HG02840 (cell line): ENCODE data around the gene PNPLA1.
"Not testable (repeated sequence)": the region's sequence is repeated elsewhere in the genome, so short reads cannot be mapped to it uniquely, and the experiment has no call there.

Experiments
- ATAC-seq: cut with Tn5 transposase; IDR thresholded peaks from one replicate; pipeline ENCODE4 v1.9.1; 2021; ENCODE audit warnings: mild to moderate bottlenecking, moderate library complexity, moderate number of reproducible peaks; ENCODE audit not compliant: unreplicated experiment, low FRiP score

Gene PNPLA1

DNA sequence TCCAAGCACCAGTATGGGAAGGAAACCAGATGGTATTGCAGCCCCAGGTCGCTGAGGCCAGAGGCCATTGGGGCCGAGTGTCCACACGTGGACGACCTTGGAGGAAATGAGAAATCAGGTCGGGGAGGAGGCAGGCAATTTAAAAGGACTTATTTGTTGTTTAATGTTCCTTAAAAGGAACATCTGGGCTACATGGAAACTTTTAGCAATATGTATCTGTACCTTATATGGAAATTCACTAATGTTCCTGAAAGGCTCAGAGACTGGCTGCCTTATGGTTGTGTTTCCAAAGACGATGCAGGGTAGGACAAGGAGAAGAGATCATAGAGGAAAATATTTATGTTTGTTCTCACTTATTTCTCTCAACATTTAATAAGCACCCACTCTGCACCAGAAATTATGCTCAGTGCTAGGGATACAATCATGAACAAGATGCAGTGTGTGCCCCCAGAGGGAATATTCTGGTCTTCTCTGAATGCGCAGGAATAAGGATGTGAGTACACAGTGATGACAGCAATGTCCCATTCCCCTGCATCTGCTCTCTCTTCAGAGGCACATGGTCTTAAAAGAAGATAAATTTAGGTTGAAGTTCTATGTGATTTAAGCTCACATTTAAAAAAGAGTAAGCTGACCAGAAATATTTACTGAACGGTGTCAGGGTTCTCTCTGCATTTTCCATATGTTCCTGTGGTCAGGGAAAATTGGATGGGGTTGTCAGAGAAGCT, 63.5 kb downstream of the PNPLA1 start:
- no peak for ATAC-seq

DNA sequence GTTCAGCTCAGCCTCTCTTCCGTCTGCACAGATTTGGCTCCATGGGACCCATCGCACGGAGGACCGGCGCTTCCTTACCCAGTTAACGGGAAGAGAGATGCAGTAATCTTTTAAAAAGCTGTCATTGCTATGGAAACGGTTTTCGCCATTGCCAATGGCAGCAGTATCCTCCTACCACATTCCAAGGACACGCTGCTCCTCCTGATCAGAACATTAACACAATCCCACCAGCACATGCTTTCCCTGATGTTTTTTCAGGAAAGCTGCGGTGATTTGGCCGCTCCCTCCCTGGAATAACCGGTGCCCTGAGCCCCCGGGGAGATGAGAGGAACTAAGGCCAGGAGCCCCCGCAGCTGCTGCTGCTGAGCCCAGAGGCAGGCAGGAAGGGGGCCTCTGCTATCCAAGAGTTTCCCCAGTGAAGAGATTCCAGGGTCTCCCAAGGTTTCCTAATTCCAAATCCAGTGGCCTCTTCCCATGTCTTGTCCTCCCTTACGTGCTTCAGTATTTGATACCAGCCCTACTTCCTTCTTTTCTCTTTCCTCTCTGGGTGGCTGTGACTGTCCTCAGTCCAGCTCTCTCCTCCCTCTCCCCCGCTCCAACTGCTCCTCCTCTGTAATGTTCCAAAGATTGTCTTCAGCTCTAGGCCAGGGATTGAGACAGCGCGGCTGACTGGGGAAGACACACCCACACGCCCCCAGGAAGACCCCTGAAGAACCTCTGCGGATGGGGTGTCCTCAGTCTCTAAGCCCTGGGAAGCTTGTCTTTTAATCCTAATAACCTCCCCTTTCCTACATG, 64.3 kb downstream of the PNPLA1 start:
- no peak for ATAC-seq

DNA sequence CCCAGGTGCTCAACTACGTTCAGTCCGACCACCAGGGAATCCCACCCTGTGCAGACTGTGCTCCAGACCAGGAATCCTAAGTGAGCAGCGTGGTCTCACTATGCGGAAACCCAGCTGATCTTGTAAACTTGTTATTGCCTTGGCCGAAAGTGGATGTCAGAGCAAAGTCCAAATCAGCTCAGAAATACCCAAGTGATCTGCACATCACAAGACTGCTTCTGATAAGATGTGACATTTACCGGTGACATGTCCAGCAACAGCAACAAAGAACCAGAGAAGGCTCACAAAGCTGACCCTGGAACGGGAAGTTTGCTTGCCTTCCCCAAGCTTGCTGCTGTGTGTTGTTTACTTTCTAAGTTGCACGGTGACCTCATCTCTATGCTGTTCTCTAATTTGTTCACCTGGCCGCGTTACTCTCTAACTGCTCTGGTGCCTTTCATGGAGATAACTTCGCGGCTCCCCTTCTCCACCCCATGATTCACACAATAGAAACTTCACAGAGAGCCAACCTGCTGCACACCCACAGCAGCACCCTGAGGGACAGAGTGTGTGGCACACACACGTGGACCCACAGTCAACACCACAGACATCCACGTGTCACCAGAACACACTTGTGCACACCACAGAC, 65.1 kb downstream of the PNPLA1 start:
- no peak for ATAC-seq

- no peak for ATAC-seq
These were observed 65.8 kb downstream of the PNPLA1 start for GRCh38 chr6:36335465-36336207.

GRCh38 chr6:36336208-36336710, 66.4 kb downstream of the PNPLA1 start:
- ATAC-seq, result no peak

DNA sequence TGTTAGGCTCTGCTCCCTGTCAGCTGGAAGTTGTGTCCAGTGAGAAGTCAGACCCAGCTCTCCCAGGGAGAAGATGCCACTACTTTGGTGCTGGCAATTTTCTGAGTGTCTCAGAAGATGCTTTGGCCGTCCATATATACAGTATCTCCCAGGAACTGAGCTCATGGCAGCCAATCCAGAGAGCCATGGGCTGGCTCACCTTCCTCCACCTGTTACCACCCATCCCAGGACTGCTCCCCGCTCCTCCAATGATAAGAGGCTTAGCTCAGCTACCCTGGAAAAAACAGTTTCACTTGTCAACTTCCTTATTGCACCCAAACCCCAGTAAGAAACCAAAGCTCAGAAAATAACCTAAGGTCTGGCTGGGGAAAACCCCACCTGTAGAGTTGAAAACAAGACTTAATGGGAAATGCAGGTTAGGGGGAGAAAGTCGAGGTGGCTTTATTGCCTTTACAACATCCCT, 67.0 kb downstream of the PNPLA1 start, which contains the start of gene BNIP5:
Gene BNIP5, minus strand, starts transcription at position 110 of the 463 bp plus-strand sequence. CDS start 6,198 bp downstream, outside the sequence.
- ATAC-seq, result no peak

DNA sequence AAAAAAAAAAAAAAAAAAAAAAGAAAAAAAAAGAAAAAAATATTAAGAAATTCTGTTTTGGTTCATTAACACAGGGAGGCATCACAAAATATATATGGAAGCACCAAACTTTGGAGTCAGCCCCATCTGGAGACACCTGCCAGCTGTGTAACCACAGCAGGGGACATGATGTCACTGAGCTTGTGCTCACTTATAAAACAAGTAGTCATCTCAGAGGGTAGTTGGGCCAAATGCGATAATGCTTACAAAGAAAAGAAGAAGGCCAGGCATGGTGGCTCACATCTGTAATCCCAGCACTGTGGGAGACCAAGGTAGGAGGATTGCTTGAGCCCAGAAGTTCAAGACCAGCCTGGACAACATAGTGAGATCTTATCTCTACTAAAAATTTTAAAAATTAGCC, 68.0 kb downstream of the PNPLA1 start:
- no peak for ATAC-seq

GRCh38 chr6:36338223-36338622, 68.4 kb downstream of the PNPLA1 start:
- ATAC-seq, result not testable (repeated sequence)

GRCh38 chr6:36339146-36339545, 69.3 kb downstream of the PNPLA1 start:
- ATAC-seq, result no peak

DNA sequence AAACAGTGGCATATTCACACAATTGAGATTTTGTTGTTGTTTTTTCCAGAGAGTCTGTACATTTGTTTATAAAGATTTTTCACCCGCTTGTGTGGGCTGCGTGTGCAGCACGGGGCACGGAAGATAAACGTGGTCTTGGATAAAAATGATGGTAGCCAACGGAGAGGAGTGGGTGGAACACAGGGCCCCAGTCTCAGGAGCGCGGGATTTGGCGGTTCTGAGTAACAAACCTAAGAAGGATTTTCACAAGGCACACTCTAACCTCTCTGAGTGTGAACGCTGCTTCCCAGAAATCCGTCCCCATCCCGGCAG, 70.4 kb downstream of the PNPLA1 start:
- ATAC-seq, result no peak

DNA sequence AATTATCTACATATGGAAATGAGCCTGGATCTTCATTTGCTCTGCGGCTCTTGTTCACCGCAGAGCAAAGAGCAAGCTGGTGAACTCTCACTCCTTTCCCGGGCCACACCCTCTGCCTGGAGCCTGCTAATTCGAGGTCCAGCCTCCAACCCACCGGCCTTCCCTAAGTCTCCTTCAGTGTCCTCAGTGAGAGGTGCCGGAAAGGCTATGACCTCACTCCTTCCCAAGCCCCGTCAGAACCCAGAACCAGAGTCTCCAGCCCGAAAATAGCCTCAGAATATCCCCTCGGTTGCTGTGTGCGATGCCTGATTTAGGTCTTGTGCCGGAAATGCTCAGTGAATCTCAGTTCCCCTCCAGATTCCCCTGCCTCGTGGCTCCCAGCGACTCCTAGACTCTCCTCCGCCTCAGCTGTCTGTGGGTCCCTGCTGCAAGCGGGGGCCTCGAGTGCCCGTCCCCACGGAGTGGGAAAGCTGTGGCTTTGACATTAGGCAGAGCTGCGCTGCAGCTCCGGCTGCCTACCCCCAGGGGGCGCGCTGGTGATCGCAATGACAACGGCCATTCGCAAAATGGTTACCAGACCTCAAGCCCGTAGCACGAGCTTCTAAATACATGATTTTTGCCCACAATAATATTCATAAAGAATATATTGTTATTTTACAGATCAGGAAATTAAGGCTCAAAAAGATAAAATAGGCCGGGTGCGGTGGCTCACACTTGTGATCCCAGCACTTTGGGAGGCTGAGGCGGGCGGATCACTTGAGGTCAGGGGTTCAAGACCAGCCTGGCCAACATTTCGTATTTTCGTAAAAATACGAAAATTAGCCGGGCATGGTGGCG, 71.0 kb downstream of the PNPLA1 start:
- ATAC-seq, result no peak

DNA sequence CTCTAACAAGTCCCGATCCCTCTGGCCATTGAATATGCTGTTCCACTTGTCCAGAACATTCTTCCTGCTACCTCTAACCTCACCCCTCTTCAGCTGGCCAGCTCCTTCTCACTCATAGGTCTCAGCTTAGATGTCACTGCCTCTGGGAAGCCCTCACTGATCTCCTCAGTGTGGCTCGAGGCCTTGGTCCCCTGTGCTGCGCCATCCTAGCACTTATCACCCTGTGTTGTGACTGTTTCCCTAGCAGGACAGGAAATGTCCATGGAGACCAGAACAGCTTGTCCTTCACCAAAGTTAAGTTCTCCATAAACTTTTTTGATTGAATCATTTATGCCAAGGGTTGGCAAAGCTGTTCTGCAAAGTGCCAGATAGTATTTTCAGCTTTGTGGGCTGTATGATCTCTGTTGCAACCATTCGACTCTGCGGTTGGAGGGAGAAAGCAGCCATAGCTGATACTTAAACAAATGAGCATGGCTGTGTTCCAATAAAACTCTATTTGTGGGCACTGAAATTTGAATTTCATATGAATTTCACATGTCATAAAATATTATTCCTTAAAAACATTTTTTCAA, 73.3 kb downstream of the PNPLA1 start:
- no peak for ATAC-seq

DNA sequence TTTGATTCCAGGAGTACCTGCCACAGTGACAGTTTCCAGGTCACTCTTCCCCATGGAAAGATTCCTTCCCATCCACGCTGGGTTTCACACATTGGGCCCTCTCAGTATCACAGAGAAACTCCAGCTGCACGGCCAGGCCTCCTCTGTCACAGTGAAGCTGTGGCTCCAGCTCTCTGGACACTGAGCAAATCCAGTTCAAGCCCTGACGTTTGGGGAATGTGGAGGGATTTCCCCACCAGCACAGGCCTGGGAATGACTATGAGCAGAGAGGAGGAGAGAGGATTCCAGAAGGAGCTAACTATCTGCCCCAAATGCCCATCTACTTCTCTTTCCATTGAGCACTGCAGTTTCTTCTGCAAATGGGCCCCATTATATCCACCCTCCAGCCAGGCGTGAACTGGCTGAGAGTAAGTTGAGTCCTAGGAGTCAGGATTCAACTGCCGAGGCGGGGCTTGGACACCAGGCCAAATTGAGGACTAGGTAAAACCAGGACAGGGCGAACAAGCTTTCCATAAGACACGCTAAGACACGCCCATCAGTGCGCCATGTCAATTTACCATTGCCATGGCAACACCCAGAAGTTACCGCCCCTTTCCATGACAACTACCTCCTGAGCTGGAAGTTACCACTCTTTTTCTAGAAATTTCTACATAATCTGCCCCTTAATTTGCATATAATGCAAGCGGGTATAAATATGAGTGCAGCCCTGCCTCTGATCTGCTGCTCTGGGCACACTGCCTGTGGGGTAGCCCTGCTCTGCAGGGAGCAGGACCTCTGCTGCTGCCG, 76.0 kb downstream of the PNPLA1 start:
- ATAC-seq, result no peak

GRCh38 chr6:36346486-36347273, 76.8 kb downstream of the PNPLA1 start:
- ATAC-seq, result no peak

DNA sequence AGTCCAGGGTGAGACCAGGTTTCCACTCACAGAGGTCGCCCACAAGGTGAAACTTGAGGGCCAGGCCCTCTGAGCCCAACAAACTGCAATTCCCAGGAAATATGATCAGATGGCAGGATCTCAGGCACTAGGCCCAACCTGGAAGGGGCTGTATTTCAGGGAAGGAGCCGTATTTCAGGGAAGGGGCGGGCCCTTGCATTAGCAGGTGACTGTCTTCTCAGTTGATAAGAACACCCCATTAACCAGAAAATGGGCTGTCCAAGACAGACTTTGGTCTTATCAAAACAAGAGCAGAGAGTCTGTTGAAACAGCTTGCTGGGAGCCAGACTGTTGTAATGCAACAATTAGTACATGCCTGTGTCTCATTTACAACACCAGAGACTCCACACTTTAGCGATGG, 77.8 kb downstream of the PNPLA1 start:
- ATAC-seq, result no peak

GRCh38 chr6:36349240-36349639, 79.4 kb downstream of the PNPLA1 start:
- ATAC-seq, result no peak

GRCh38 chr6:36350082-36350481, 80.2 kb downstream of the PNPLA1 start:
- no peak for ATAC-seq
